OCI-LY3 (cell line): ENCODE data around the gene C11orf97.

ENCODE experiments used
- EZH2phosphoT487 ChIP-seq: fragments of 200-600 bp; shearing (Covaris generic); IDR thresholded peaks from 2 replicates; pipeline ENCODE4 v1.6.1; 2018; ENCODE audit warnings: antibody characterized with exemption, mixed run types, low read depth
- TF ChIP-seq, protein P1 (sequence below): fragments of 200-600, 300-600 bp; sonication (generic); IDR thresholded peaks from 2 replicates; pipeline ENCODE4 v1.5.1; 2014; ENCODE audit warnings: antibody characterized with exemption, low read length, low read depth

DNA sequence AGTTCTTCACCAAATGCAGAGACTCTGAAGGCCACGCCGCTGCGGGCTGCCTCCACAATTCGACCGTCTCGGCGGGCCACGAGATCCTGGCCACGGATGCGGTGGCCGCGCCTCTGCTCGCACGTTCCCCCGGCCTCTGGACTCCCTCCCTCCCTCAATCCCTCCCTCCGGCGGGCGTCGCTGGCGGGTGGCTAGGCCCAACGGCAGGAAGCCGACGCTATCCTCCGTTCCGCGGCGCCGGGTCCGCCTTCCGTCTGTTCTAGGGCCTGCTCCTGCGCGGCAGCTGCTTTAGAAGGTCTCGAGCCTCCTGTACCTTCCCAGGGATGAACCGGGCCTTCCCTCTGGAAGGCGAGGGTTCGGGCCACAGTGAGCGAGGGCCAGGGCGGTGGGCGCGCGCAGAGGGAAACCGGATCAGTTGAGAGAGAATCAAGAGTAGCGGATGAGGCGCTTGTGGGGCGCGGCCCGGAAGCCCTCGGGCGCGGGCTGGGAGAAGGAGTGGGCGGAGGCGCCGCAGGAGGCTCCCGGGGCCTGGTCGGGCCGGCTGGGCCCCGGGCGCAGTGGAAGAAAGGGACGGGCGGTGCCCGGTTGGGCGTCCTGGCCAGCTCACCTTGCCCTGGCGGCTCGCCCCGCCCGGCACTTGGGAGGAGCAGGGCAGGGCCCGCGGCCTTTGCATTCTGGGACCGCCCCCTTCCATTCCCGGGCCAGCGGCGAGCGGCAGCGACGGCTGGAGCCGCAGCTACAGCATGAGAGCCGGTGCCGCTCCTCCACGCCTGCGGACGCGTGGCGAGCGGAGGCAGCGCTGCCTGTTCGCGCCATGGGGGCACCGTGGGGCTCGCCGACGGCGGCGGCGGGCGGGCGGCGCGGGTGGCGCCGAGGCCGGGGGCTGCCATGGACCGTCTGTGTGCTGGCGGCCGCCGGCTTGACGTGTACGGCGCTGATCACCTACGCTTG lies 31.7 kb downstream of the C11orf97 start, which contains the start of gene FUT4:
- TF ChIP-seq, protein P1, sequence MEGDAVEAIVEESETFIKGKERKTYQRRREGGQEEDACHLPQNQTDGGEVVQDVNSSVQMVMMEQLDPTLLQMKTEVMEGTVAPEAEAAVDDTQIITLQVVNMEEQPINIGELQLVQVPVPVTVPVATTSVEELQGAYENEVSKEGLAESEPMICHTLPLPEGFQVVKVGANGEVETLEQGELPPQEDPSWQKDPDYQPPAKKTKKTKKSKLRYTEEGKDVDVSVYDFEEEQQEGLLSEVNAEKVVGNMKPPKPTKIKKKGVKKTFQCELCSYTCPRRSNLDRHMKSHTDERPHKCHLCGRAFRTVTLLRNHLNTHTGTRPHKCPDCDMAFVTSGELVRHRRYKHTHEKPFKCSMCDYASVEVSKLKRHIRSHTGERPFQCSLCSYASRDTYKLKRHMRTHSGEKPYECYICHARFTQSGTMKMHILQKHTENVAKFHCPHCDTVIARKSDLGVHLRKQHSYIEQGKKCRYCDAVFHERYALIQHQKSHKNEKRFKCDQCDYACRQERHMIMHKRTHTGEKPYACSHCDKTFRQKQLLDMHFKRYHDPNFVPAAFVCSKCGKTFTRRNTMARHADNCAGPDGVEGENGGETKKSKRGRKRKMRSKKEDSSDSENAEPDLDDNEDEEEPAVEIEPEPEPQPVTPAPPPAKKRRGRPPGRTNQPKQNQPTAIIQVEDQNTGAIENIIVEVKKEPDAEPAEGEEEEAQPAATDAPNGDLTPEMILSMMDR = no peak
- TF ChIP-seq EZH2phosphoT487 = no peak
